ENCODE measurements around the gene EIF3L.
A peak's percentile ranks its signal among the peaks of the same experiment; 100 is the strongest.
"Not testable (repeated sequence)": the region's sequence is repeated elsewhere in the genome, so short reads cannot be mapped to it uniquely, and the experiment has no call there.

The EIF3L gene

DNA sequence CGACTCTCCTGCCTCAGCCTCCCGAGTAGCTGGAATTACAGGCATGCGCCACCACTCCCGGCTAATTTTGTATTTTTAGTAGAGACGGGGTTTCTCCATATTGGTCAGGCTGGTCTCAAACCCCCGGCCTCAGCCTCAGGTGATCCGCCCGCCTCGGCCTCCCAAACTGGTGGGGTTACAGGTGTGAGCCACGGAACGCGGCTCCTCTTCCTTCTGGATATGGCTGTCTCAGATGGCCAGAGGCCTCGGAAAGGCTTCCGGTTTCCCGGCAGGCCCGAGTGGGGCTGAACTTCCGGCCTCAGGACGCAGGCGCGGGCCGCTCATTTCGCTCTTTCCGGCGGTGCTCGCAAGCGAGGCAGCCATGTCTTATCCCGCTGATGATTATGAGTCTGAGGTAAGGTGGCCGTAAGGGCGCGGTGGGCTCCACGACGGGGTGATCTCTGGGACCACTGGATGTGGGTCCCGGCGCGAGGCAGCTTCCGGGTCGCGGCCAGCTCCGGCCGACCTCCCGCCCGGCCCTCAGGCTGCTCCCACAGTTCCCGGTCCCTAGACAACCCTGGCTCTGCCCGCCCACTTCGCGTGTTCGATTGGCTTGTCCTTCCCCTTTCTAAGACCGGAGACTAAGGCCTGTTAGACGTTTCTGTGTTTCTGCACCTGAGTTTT is at the start of gene EIF3L:
Gene EIF3L (plus strand): TSS at position 331 of the 663 bp plus-strand sequence. CDS start 31 bp downstream, at position 362.
- peak; percentile 67 to 79 for DNase-seq (ENCODE audit: low read depth in 2 of 2, low spot score in 1 of 2)

DNA sequence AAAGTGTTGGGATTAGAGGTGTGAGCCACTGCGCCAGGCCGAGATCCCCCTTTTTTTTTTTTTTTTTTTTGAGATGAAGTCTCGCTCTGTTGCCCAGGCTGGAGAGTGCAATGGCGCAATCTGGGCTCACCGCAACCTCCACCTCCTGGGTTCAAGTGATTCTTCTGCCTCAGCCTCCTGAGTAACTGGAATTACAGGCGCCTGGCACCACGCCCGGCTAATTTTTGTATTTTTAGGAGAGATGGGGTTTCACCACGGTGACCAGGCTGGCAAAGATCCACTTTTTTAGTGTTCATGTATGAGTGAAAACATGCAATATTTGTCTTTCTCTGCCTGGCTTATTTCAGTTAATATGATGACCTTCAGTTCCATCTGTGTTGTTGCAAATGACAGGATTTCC is 49.2 kb upstream of the EIF3L start:
- not testable (repeated sequence) for DNase-seq (ENCODE audit: low read depth in 2 of 2, low spot score in 1 of 2)

DNA sequence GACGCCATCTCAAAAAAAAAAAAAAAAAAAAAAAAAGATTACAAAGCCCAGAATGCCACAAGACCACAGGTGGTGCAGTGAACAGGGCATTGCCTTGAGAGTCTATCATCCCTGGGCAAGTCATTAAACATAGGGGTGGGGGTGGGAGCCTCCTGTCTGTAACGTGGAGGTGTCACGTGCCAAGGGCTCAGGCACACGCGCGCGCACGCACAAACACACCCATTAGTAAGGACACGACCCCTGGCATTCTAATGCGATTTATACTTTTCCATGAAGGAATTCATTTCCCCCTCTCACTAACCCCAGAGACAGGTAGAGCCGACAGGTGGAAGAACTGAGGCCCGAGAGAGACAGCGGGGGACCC is 47.3 kb upstream of the EIF3L start:
- DNase-seq (ENCODE audit: low read depth in 2 of 2, low spot score in 1 of 2): no peak

DNA sequence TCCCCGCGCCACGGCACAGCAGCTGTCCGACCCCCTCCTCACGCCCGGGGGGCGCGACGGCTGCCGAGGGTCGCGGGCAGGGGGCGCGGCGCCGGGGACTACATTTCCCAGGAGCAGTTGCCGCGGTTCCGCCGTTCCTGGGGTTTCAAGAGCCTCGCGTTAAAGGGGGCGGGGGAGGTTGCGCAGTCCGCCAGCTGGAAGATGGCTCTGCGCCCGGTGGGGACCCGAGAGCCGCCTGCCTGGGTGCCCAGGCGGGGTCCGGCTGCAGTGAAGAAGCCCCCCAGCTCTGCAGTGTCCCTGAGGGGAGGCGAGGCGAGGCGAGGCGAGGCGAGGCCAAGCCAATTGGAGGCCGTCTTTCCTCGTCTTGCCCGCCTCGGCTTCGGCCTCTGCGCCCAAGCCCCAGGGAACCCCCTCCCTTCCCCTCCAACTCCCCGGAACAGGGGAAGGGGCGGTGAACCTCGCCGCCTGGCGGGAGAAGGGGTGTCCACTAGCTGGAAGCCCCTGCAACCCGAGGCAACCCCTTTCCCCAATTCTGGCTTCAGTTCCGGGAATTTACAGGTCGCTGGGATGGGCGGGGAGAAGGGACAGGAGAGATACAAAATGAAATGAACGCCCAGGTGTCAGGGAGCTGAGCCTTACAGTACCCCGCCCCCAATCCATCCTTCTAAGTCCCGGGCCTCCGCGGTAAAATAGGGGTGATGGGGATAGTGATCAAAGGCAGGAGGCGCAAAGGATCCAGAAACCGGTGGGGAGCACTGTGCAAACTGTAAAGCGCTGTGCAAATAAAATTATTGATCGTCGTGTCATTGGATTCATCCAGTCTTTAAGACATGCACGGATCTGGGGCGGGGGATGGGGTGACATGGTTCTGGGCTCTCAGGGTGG is 46.7 kb upstream of the EIF3L start:
- no peak for DNase-seq (ENCODE audit: low read depth in 2 of 2, low spot score in 1 of 2)

DNA sequence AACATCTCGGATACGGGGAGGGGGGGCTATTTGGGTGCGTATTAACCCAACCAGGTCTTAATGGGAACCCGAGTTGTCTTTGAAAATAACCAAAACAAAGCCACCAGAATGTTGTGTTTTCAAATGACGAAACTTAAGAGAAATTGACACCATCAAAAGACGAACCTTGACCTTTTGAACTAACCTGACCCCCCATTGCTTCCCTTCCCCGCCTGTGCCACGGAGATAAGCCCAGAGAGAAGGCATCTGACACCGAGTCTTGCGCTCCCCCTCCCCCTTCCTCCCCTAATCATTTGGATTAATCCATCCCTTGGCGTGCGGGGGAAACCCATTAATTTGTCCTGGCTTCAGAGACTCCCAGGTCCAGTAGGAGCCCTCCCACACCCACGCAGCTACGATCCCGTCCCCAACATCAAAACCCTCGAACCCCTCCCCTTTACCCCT is 46.0 kb upstream of the EIF3L start:
- no peak for DNase-seq (ENCODE audit: low read depth in 2 of 2, low spot score in 1 of 2)

DNA sequence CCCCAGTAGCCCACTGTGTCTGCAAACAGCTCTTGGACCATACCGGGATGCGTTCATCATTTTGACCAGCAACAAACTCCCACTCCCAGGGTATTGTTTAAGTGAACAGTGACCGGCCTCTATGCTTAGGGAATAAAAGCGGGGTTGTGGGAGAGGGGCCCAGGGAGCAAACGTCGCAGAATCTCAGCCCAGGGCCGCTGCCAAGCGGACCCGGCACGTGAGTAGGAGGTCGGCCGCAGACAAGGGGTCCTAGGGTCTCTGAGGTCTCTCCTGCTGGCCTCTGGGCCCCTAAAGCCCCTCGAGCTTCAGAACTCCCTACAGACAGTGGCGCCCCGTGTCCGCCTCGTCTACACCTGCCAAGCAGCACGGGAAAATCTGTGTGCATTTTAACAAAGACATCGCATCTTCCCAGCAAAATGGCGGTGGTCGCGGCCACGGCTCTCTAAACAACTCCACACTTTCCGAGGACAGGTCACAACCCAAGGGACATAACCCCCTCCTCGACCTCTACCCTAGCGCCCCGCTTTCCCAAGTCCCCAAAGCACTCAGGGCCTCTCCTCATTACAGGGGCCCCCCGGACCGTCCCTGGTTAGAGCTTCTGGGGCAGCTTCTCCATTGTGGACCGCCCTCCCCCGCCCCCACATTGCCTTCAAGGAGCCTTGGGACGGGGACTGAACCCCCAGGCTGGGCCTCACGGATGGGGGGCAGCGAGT is 45.4 kb upstream of the EIF3L start:
- no peak for DNase-seq (ENCODE audit: low read depth in 2 of 2, low spot score in 1 of 2)

DNA sequence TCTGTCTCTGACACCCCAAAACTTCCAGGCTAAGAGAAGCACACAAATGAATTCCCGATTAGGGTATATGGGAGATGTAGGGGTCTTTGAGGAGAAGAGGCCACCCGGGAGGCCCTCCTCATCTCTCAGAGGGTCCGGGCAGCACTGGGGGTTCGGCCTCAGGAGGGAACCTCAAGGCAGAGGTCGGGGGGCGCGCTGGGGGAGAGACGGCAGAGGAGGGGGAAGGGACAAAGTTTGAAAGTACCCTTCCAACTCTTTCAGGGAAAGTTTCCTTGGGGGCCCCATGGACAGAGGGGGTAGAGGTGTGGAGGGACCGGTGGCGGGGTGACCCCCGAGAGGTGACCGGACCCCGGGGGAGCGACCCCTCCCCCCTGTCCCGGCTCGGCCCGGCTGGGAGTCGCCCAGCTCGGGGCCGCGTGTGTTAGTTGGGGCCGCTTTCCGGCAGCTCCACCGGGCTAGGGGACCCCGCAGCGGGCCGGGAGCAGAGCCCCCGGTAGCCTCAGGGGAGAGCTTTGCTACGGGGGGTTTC is 44.8 kb upstream of the EIF3L start:
- no peak for DNase-seq (ENCODE audit: low read depth in 2 of 2, low spot score in 1 of 2)

DNA sequence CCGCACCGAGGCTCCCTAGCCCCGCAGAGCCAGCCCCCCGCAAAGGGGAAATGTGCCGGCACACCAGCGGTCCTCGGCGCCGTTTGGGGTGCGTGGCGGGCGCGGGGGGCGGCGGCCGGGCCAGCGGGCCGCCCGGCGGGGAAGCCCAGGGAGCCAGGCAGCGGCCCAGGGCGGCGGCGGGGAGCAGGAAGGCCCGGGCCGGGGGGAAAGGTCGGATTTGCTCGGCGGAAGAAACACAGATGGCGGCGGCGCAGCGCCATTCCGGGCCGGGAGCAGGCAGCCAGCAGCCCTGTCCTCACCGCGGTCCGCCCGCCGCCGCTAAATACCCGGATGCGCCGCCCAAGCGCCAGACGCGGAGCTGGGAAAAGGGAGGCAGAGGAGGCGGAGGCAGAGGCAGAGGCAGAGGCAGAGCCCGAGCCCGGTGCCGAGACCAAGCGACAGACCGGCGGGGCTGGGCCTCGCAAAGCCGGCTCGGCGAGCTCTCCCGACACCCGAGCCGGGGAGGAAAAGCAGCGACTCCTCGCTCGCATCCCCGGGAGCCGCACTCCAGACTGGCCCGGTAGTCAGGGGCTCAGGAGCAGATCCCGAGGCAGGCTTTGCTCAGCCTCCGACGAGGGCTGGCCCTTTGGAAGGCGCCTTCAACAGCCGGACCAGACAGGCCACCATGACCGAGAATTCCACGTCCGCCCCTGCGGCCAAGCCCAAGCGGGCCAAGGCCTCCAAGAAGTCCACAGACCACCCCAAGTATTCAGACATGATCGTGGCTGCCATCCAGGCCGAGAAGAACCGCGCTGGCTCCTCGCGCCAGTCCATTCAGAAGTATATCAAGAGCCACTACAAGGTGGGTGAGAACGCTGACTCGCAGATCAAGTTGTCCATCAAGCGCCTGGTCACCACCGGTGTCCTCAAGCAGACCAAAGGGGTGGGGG is 44.1 kb upstream of the EIF3L start:
- DNase-seq (ENCODE audit: low read depth in 2 of 2, low spot score in 1 of 2): peak in 1 of 2 donors; percentile 22

DNA sequence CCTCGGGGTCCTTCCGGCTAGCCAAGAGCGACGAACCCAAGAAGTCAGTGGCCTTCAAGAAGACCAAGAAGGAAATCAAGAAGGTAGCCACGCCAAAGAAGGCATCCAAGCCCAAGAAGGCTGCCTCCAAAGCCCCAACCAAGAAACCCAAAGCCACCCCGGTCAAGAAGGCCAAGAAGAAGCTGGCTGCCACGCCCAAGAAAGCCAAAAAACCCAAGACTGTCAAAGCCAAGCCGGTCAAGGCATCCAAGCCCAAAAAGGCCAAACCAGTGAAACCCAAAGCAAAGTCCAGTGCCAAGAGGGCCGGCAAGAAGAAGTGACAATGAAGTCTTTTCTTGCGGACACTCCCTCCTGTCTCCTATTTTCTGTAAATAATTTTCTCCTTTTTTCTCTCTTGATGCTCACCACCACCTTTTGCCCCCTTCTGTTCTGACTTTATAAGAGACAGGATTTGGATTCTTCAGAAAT is 43.4 kb upstream of the EIF3L start:
- no peak for DNase-seq (ENCODE audit: low read depth in 2 of 2, low spot score in 1 of 2)

DNA sequence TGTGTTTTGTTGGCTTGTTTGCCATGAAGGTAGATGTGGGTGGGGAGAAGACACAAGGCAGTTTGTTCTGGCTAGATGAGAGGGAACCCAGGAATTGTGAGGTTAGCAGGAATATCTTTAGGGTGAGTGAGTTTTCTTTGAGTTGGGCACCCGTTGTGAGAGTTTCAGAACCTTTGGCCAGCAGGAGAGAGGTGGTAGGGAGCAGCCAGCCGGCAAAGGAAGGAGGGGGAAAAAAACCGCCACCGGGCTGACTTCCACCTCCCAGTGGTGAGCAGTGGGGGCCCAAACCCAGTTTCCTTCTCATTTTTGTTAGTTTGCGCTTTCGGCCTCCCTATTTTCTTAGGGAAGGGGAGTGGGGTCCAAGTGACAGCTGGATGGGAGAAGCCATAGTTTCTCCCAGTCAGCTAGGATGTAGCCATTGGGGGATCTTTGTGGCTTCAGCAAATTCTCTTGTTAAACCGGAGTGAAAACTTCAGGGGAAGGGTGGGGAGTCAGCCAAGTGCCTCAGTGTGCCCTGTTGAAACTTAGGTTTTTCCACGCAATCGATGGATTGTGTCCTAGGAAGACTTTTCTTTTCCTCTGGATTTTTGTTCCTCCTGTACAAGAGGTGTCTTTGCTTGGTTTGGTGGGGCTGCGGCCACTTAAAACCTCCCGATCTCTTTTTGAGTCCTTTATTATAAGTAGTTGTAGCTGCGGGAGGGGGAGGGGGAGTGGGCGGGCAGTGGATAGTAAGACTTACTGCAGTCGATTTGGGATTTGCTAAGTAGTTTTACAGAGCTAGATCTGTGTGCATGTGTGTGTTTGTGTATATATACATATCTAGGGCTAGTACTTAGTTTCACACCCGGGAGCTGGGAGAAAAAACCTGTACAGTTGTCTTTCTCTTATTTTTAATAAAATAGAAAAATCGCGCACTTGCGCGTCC is 42.5 kb upstream of the EIF3L start:
- no peak for DNase-seq (ENCODE audit: low read depth in 2 of 2, low spot score in 1 of 2)

DNA sequence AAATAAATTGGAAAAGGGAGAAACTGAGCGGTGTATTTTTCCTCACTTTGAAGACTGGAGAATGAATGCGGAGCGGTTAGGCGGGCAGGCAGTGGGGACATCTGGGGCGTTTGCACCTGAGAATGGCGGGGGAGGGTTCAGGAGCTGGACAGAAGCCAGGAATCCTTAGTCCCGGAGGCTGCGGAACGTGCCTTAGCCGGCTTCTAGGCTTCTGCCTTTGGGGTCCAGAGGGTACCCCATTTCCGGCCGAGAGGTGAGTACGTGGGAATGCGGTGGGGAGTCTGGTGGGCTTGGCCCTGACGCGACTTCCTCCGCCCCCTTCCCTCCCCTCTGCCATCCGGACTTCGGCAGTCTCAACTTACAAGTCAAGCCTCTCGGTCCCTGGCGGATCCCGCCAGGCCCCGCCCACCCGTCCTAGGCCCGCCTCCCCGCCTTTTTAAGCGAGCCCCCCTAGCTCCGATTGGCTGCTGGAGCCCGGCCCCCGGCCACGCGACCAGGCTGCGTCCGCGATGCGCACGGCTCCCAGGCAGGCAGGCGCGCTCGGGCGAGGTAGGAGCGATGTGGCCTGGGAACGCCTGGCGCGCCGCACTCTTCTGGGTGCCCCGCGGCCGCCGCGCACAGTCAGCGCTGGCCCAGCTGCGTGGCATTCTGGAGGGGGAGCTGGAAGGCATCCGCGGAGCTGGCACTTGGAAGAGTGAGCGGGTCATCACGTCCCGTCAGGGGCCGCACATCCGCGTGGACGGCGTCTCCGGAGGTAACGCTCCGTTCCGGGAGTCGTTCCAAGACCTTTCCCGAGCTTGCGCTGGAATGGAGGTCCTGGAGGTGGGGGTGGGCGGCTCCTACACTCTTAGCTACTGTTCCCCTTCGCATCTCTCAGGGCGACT is 41.6 kb upstream of the EIF3L start, which contains the start of gene GCAT:
Gene GCAT (plus strand): TSS at position 525 of the 884 bp plus-strand sequence. CDS start 34 bp downstream, at position 559.
- DNase-seq (ENCODE audit: low read depth in 2 of 2, low spot score in 1 of 2): peak; percentile 44 to 71

DNA sequence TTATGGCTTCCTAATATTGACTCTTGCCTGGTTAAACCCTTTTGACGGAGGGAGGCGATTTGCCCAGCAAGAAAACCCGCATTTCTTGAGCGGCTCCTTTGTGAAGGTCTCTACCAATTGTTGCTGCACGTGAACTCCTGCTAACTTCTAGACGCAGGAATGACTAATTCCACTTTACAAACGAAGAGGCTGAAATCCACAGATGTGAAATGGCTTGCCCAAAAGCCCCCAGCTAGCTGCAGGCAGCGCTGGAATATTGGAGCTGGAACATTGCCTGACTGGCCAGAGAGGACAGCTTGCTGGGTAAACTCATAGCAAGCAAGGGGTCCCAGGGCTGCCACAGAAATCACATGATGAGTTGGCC is 40.9 kb upstream of the EIF3L start:
- no peak for DNase-seq (ENCODE audit: low read depth in 2 of 2, low spot score in 1 of 2)

DNA sequence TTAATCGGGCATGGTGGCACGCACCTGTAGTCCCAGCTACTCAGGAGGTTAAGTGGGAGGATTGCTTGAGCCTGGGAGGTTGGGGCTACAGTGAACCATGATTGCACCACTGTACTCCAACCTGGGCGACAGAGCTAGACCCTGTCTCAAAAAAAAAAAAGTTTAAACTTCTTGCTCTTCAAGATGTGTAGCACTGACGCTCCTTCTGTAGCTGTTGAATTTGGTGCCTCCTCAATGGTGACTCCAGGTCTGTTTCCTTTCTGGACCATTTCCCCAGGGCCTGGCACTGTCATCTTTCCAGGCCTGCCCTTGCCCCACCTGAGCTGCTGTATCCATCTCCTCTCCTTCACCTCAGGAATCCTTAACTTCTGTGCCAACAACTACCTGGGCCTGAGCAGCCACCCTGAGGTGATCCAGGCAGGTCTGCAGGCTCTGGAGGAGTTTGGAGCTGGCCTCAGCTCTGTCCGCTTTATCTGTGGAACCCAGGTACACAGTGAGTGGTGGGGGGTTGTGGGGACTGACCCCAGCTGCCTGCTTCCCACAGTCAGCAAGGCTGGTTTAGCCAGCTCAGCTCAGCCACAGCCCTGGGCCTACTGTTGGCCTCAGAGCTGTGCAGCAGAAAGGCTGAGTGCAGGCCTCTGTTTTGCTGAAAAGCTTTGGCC is 39.4 kb upstream of the EIF3L start:
- no peak for DNase-seq (ENCODE audit: low read depth in 2 of 2, low spot score in 1 of 2)

DNA sequence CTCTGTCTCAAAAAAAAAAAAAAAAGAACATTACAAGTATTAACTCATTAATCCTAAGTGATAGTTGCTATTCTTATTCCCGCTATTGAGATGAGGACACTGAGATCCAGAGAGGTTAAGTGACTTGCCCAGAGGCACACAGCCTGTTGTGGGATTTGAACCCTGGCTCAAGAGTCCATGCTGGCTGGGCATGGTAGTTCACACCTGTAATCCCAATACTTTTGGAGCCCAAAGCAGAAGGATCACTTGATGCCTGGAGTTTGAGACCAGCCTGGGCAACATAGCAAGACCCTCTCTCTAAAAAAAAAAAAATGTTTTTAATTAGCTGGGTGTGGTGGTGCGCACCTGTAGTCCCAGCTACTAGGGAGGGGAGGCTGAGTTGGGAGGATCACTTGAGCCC is 37.4 kb upstream of the EIF3L start:
- no peak for DNase-seq (ENCODE audit: low read depth in 2 of 2, low spot score in 1 of 2)

DNA sequence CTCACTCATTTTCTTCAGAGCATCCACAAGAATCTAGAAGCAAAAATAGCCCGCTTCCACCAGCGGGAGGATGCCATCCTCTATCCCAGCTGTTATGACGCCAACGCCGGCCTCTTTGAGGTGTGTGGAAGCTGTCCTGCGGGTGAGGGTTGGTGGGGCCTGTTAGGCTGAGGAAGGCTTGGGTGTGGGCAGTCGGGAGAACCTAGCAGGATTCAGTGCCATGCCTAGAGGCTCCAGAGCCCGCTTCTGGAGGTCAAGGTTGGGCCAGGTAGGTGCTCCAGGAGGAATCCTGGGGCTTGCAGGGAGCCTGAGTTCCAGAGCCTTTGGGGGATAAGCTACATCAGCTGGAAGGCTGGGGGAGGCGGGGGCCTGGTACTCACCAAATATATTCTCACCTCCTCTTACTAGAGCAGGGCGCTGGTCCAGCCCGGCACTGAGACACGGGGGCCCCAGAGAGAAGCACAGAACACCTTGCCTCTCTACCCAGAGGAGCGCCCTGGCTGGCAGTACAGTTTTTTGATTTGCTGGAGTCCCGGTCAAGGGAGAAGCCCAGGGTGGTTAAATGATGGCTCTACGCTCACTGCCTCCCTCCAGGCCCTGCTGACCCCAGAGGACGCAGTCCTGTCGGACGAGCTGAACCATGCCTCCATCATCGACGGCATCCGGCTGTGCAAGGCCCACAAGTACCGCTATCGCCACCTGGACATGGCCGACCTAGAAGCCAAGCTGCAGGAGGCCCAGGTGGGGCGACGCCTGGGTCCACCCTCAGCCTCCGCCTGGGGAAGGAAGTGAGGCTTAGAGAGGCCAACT is 36.1 kb upstream of the EIF3L start:
- no peak for DNase-seq (ENCODE audit: low read depth in 2 of 2, low spot score in 1 of 2)

DNA sequence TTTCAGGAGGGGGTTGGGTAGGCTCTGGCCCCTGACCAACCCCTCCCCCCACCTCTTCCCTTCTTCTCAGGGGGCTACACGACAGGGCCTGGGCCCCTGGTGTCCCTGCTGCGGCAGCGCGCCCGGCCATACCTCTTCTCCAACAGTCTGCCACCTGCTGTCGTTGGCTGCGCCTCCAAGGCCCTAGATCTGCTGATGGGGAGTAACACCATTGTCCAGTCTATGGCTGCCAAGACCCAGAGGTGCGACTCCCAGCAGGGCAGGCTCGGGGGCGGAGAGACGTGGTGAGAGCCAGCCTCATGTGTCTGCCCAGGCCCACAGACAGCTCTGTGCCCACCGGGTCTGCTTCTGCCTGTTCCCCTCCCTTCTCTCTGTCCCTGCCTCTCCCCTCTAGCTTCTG is 33.6 kb upstream of the EIF3L start:
- no peak for DNase-seq (ENCODE audit: low read depth in 2 of 2, low spot score in 1 of 2)

Measured in stimulated activated CD8-positive, alpha-beta memory T cell treated with anti-CD3 and anti-CD28 coated beads, Interleukin-4, amount 100 ng/mL, for 1 hour (primary cell).